ENCODE results near the gene SPPL3.

GRCh38 chr12:120941846-120942405 lies 37.8 kb upstream of the SPPL3 start:
- no peak for TF ChIP-seq CTCF (IDR thresholded peaks at IDR 0.05)
- no peak for TF ChIP-seq REST (IDR thresholded peaks at IDR 0.05; ENCODE audit: insufficient read depth in 1 of 2, low read depth in 2 of 2, low read length in 1 of 2)
- no peak for TF ChIP-seq POLR2AphosphoS5 (IDR thresholded peaks at IDR 0.05; ENCODE audit: low read depth, low read length)
- TF ChIP-seq SIN3A (IDR thresholded peaks at IDR 0.05; ENCODE audit: borderline replicate concordance, insufficient read depth, low read depth, low read length): no peak
